ENCODE data around the gene TAS2R41. TPM values are rescaled to one million over a fixed set of nuclear protein-coding genes. Genes with fewer than 3 reads are reported as not detected.

The TAS2R41 gene
- total RNA-seq, 1 experiment from 2014 or later, result 0.10 TPM

- Histone ChIP-seq H3K36me3 (replicated peaks; ENCODE audit: control insufficient read depth, insufficient read depth, low read length) (no peaks in the 10 kb centered on the region), H3K27me3 (ENCODE audit: control insufficient read depth, insufficient read depth, low read length) (no peaks in the 10 kb centered on the region), H3K4me3 (ENCODE audit: insufficient read depth, low read depth, low read length) (no peak overlapping the region)
- DNase-seq, result no peak
Observed at GRCh38 chr7:143449793-143450192, 27.9 kb upstream of the TAS2R41 start.

- DNase-seq, result no peak
- Histone ChIP-seq H3K4me3 (ENCODE audit: insufficient read depth, low read depth, low read length) (no peak overlapping the region), H3K36me3 (replicated peaks; ENCODE audit: control insufficient read depth, insufficient read depth, low read length) (no peaks in the 10 kb centered on the region), H3K27me3 (ENCODE audit: control insufficient read depth, insufficient read depth, low read length) (no peaks in the 10 kb centered on the region)
Observed at GRCh38 chr7:143451122-143451521, 26.6 kb upstream of the TAS2R41 start.

GRCh38 chr7:143451746-143452145 lies 25.9 kb upstream of the TAS2R41 start:
- DNase-seq, result no peak
- H3K36me3 ChIP-seq (replicated peaks; ENCODE audit: control insufficient read depth, insufficient read depth, low read length), result no peaks in the 10 kb centered on the region
- H3K4me3 ChIP-seq (ENCODE audit: insufficient read depth, low read depth, low read length), result no peak overlapping the region
- no peaks in the 10 kb centered on the region for H3K27me3 ChIP-seq (ENCODE audit: control insufficient read depth, insufficient read depth, low read length)

GRCh38 chr7:143452495-143452894 lies 25.2 kb upstream of the TAS2R41 start:
- no peaks in the 10 kb centered on the region for H3K27me3 ChIP-seq (ENCODE audit: control insufficient read depth, insufficient read depth, low read length)
- H3K4me3 ChIP-seq (ENCODE audit: insufficient read depth, low read depth, low read length), result no peak overlapping the region
- H3K36me3 ChIP-seq (replicated peaks; ENCODE audit: control insufficient read depth, insufficient read depth, low read length), result no peaks in the 10 kb centered on the region
- DNase-seq, result no peak

GRCh38 chr7:143454091-143454680 lies 23.5 kb upstream of the TAS2R41 start:
- Histone ChIP-seq H3K4me3 (ENCODE audit: insufficient read depth, low read depth, low read length) (no peak overlapping the region), H3K36me3 (replicated peaks; ENCODE audit: control insufficient read depth, insufficient read depth, low read length) (no peaks in the 10 kb centered on the region), H3K27me3 (ENCODE audit: control insufficient read depth, insufficient read depth, low read length) (no peaks in the 10 kb centered on the region)
- DNase-seq, result no peak

GRCh38 chr7:143455491-143455890 lies 22.2 kb upstream of the TAS2R41 start:
- Histone ChIP-seq H3K4me3 (ENCODE audit: insufficient read depth, low read depth, low read length) (no peak overlapping the region), H3K27me3 (ENCODE audit: control insufficient read depth, insufficient read depth, low read length) (no peaks in the 10 kb centered on the region), H3K36me3 (replicated peaks; ENCODE audit: control insufficient read depth, insufficient read depth, low read length) (no peaks in the 10 kb centered on the region)
- no peak for DNase-seq

- no peaks in the 10 kb centered on the region for H3K27me3 ChIP-seq (ENCODE audit: control insufficient read depth, insufficient read depth, low read length)
- no peaks in the 10 kb centered on the region for H3K36me3 ChIP-seq (replicated peaks; ENCODE audit: control insufficient read depth, insufficient read depth, low read length)
- no peak for DNase-seq
- H3K4me3 ChIP-seq (ENCODE audit: insufficient read depth, low read depth, low read length), result no peak overlapping the region
Observed at GRCh38 chr7:143455942-143456341, 21.7 kb upstream of the TAS2R41 start.

GRCh38 chr7:143456992-143457793 lies 20.5 kb upstream of the TAS2R41 start:
- no peak overlapping the region for H3K4me3 ChIP-seq (ENCODE audit: insufficient read depth, low read depth, low read length)

GRCh38 chr7:143458263-143458662 lies 19.4 kb upstream of the TAS2R41 start:
- no peak overlapping the region for H3K4me3 ChIP-seq (ENCODE audit: insufficient read depth, low read depth, low read length)
- DNase-seq, result no peak
- no peaks in the 10 kb centered on the region for H3K27me3 ChIP-seq (ENCODE audit: control insufficient read depth, insufficient read depth, low read length)
- H3K36me3 ChIP-seq (replicated peaks; ENCODE audit: control insufficient read depth, insufficient read depth, low read length), result no peaks in the 10 kb centered on the region

More at GRCh38 chr7:143456992-143457793, 20.5 kb upstream of the TAS2R41 start:
- Histone ChIP-seq H3K36me3 (replicated peaks; ENCODE audit: control insufficient read depth, insufficient read depth, low read length) (no peaks in the 10 kb centered on the region), H3K27me3 (ENCODE audit: control insufficient read depth, insufficient read depth, low read length) (no peaks in the 10 kb centered on the region)
- DNase-seq, result no peak

GRCh38 chr7:143458681-143459080 lies 19.0 kb upstream of the TAS2R41 start:
- H3K27me3 ChIP-seq (ENCODE audit: control insufficient read depth, insufficient read depth, low read length), result no peaks in the 10 kb centered on the region
- no peak overlapping the region for H3K4me3 ChIP-seq (ENCODE audit: insufficient read depth, low read depth, low read length)
- H3K36me3 ChIP-seq (replicated peaks; ENCODE audit: control insufficient read depth, insufficient read depth, low read length), result no peaks in the 10 kb centered on the region
- DNase-seq, result no peak

GRCh38 chr7:143459359-143459758 lies 18.3 kb upstream of the TAS2R41 start:
- Histone ChIP-seq H3K4me3 (ENCODE audit: insufficient read depth, low read depth, low read length) (no peak overlapping the region), H3K27me3 (ENCODE audit: control insufficient read depth, insufficient read depth, low read length) (no peaks in the 10 kb centered on the region), H3K36me3 (replicated peaks; ENCODE audit: control insufficient read depth, insufficient read depth, low read length) (no peaks in the 10 kb centered on the region)
- DNase-seq, result no peak

GRCh38 chr7:143460271-143460979 lies 17.2 kb upstream of the TAS2R41 start:
- no peaks in the 10 kb centered on the region for H3K27me3 ChIP-seq (ENCODE audit: control insufficient read depth, insufficient read depth, low read length)
- no peak overlapping the region for H3K4me3 ChIP-seq (ENCODE audit: insufficient read depth, low read depth, low read length)
- DNase-seq, result no peak
- no peaks in the 10 kb centered on the region for H3K36me3 ChIP-seq (replicated peaks; ENCODE audit: control insufficient read depth, insufficient read depth, low read length)

GRCh38 chr7:143462045-143462444 lies 15.6 kb upstream of the TAS2R41 start:
- H3K27me3 ChIP-seq (ENCODE audit: control insufficient read depth, insufficient read depth, low read length), result no peaks in the 10 kb centered on the region
- no peak for DNase-seq
- no peaks in the 10 kb centered on the region for H3K36me3 ChIP-seq (replicated peaks; ENCODE audit: control insufficient read depth, insufficient read depth, low read length)
- no peak overlapping the region for H3K4me3 ChIP-seq (ENCODE audit: insufficient read depth, low read depth, low read length)

- Histone ChIP-seq H3K27me3 (ENCODE audit: control insufficient read depth, insufficient read depth, low read length) (no peaks in the 10 kb centered on the region), H3K4me3 (ENCODE audit: insufficient read depth, low read depth, low read length) (no peak overlapping the region), H3K36me3 (replicated peaks; ENCODE audit: control insufficient read depth, insufficient read depth, low read length) (no peaks in the 10 kb centered on the region)
- no peak for DNase-seq
Observed at GRCh38 chr7:143463556-143463955, 14.1 kb upstream of the TAS2R41 start.

GRCh38 chr7:143463957-143464356 lies 13.7 kb upstream of the TAS2R41 start:
- no peaks in the 10 kb centered on the region for H3K36me3 ChIP-seq (replicated peaks; ENCODE audit: control insufficient read depth, insufficient read depth, low read length)
- no peak overlapping the region for H3K4me3 ChIP-seq (ENCODE audit: insufficient read depth, low read depth, low read length)
- no peak for DNase-seq
- H3K27me3 ChIP-seq (ENCODE audit: control insufficient read depth, insufficient read depth, low read length), result no peaks in the 10 kb centered on the region
